RPMI7951 (cell line): ENCODE measurements around the gene DMRT1. TPM values are rescaled to one million over a fixed set of nuclear protein-coding genes. Genes with fewer than 3 reads are reported as not detected.

Experiments used
- DNase-seq: peaks from one replicate; pipeline ENCODE4 v3.0.0-alpha.2; 2012; ENCODE audit warnings: low read depth
- total RNA-seq: library from RNA; depleted of rRNA; stranded (reverse); fragments of >200 nt; shearing (Covaris generic); gene quantifications from 2 replicates; pipeline ENCODE4 v1.2.3, GENCODE V29; 2014; rRNA removed

The DMRT1 gene
- total RNA-seq = not detected in 2 replicates

- no peak for DNase-seq
Observed at GRCh38 chr9:841371-842209, at the start of gene DMRT1. Gene DMRT1, plus strand, starts transcription at chr9:841697. Its CDS starts 142 bp downstream, at chr9:841839.

GRCh38 chr9:792331-793260 is 48.9 kb upstream of the DMRT1 start:
- DNase-seq = no peak

GRCh38 chr9:794386-794785 is 47.1 kb upstream of the DMRT1 start:
- DNase-seq = no peak

- DNase-seq = no peak
Observed at GRCh38 chr9:795869-796268, 45.6 kb upstream of the DMRT1 start.

- no peak for DNase-seq
Observed at GRCh38 chr9:800591-801150, 40.8 kb upstream of the DMRT1 start.

- no peak for DNase-seq
Observed at GRCh38 chr9:801399-802071, 40.0 kb upstream of the DMRT1 start.

GRCh38 chr9:804026-804425 is 37.5 kb upstream of the DMRT1 start:
- DNase-seq = no peak

- no peak for DNase-seq
Observed at GRCh38 chr9:805151-805550, 36.3 kb upstream of the DMRT1 start.

GRCh38 chr9:806285-807156 is 35.0 kb upstream of the DMRT1 start:
- DNase-seq = peak; percentile 27

- no peak for DNase-seq
Observed at GRCh38 chr9:811106-811531, 30.4 kb upstream of the DMRT1 start.

- DNase-seq = no peak
Observed at GRCh38 chr9:818958-819357, 22.5 kb upstream of the DMRT1 start.

GRCh38 chr9:826500-827280 is 14.8 kb upstream of the DMRT1 start:
- DNase-seq = no peak

GRCh38 chr9:840343-840742 is 1.2 kb upstream of the DMRT1 start:
- no peak for DNase-seq

GRCh38 chr9:842635-843426 is 1.3 kb downstream of the DMRT1 start:
- no peak for DNase-seq

GRCh38 chr9:843427-843785 is 1.9 kb downstream of the DMRT1 start:
- no peak for DNase-seq

- DNase-seq = peak; percentile 4
Observed at GRCh38 chr9:846852-847251, 5.4 kb downstream of the DMRT1 start.

- no peak for DNase-seq
Observed at GRCh38 chr9:847505-847904, 6.0 kb downstream of the DMRT1 start.

- DNase-seq = no peak
Observed at GRCh38 chr9:849431-849830, 7.9 kb downstream of the DMRT1 start.

- DNase-seq = no peak
Observed at GRCh38 chr9:852539-852938, 11.0 kb downstream of the DMRT1 start.
